Fibroblast of peridontal ligament (primary cell): ENCODE data around the gene FAM120B.
"Not testable (repeated sequence)": the region's sequence is repeated elsewhere in the genome, so short reads cannot be mapped to it uniquely, and the experiment has no call there.

Source experiments
- DNase-seq: peaks from one replicate; pipeline ENCODE4 v3.0.0-alpha.2; 2010; ENCODE audit errors: extremely low read depth

The FAM120B gene

DNA sequence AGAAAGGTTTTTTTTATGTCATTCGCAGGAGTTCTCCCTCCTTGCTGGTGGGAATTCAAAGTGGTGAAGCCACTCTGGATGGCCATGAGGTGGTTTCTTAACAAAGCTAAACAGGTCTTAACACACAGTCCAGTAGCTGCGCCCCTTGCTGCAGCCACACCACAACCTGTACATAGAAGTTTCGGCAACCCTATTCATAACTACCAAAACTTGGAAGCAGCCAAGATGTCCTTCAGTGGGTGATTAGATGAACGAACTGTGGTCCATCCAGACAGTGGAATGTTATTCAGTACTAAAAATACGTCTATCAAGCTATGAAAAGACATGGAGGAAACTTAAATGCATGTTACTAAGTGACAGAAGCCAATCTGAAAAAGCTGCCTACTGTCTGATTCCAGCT lies 78.9 kb downstream of the FAM120B start:
- no peak for DNase-seq

DNA sequence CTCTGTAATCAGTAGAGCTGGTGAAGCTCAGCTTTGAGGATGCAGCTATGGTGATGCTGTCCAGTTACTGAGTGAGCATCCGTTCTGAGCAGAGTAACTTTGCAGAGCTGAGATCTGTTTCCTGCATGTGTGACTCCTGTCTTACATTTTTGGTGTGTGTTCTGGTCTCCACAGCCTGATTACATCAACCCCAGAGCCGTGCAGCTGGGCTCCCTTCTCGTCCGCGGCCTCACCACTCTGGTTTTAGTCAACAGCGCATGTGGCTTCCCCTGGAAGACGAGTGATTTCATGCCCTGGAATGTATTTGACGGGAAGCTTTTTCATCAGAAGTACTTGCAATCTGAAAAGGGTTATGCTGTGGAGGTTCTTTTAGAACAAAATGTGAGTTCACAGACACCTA lies 81.6 kb downstream of the FAM120B start:
- no peak for DNase-seq

DNA sequence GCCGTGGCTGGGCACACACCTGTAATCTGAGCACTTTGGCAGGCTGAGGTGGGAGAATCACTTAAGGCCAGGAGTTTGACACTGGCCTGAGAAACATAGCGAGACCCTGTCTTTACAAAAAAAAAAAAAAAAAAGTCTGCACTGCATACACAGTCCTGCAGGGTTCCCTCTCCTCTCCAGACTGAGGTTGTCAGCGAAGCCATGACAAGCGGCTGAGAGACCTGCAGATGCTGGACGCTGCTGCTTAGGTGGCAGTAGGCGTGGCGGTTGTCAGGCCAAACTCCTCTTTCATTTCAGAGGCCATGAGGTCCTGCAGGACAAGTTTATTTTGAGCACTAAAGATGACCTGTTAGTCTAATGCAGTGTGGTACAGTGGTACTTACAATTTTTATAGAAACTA lies 86.5 kb downstream of the FAM120B start:
- DNase-seq, result no peak

DNA sequence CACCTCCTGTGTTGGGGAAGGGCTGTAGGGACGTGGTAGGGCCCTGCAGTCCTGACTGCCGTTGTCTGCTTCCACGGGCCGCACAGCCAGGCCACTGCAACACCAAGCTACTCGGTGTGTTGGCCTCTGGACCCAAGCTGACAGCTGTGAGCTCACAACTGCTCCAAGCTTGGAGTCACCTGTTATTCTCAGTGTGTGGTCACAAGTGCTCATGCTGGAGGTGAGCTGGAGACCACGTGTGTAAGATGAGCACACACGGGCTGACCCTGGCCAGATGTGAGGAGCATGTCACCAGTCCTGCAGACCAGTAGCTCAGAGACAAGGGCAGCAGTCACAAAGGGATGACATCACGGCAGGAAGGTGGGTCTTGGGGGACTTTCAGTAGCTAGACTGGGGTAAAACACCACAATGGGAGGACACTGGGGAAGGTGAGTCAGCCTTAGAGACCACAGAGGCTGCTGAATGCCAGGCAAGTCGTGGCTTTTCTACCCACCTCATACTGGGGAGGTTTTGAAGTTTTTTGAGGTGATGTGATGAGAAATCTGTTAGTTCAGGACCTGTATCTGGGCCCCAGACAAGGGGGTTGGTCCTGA lies 87.3 kb downstream of the FAM120B start:
- no peak for DNase-seq

DNA sequence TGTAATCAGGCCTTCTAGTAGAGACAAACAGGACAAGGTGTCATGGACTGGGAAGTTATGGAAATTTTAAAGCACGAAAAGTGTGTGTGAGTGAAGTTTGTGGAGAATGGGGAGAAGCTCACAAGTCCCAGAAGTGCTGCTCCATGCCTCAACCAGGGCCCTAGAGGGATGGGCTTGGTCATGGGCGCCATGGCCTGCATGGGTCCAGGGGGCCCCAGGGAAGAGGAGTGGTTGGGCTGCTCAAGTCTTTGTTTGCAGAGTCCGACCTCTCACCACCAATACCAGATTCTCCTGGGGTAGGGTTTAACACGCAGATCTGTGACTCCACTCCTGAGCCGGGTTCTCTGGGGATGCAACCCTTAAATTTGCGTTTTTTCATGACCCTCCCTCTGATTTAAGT lies 88.4 kb downstream of the FAM120B start:
- no peak for DNase-seq

DNA sequence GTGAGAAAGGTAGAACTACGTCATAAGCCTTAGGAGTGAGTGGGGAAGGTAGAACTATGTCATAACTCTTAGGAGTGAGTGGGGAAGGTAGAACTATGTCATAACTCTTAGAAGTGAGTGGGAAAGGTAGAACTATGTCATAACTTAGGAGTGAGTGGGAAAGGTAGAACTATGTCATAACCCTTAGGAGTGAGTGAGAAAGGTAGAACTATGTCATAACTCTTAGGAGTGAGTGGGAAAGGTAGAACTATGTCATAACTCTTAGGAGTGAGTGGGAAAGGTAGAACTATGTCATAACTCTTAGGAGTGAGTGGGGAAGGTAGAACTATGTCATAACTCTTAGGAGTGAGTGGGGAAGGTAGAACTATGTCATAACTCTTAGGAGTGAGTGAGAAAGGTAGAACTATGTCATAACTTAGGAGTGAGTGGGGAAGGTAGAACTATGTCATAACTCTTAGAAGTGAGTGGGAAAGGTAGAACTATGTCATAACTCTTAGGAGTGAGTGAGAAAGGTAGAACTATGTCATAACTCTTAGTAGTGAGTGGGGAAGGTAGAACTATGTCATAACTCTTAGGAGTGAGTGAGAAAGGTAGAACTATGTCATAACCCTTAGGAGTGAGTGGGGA lies 92.3 kb downstream of the FAM120B start:
- not testable (repeated sequence) for DNase-seq

DNA sequence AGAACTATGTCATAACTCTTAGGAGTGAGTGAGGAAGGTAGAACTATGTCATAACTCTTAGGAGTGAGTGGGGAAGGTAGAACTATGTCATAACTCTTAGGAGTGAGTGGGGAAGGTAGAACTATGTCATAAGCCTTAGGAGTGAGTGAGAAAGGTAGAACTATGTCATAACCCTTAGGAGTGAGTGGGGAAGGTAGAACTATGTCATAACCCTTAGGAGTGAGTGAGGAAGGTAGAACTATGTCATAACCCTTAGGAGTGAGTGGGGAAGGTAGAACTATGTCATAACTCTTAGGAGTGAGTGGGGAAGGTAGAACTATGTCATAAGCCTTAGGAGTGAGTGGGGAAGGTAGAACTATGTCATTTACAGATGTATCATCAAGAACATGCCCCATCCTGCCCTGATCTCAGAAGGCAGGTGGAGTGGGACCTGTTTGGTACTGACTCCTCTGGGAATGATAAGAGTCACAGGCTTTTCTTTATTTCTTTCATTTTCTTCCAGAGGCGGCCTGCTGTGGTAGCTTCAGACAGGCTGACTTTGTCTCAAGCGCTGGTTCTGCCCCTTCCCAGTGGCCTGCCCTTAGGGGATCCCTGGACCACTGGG lies 93.5 kb downstream of the FAM120B start:
- DNase-seq, result not testable (repeated sequence)

DNA sequence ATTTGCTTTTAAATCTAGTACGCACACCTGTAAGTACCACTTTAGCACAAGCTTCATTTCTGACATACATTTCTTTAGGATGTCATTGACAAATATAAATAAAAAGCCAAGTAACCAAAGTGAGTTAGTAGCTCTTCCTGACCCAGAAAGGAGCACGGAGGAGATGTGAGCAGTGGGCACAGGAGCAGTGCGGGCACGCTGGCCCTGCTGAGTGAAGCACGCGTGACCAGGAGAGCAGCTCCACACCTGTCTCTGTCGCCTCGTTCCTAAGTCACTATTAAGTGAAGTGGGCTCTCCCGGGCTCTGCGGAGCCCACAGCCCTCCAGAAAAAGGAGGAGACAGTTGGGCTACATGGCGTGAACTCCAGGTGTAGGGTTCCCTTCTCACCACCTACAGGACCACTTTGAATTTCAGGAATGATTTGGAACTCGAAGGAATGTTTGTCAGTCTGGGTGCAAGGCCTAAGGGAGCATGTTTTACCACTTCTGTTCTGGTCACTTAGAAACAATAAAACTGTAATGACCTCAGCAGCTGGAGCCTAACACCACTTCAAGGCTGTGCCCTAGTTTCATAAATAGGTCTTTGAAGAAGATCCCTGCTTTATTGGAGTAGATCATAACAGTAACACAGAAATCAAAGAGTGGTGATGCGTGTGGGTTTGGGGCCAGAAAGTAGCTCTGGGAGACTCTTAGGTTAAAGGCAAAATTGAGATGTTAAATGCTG lies 95.9 kb downstream of the FAM120B start:
- no peak for DNase-seq

DNA sequence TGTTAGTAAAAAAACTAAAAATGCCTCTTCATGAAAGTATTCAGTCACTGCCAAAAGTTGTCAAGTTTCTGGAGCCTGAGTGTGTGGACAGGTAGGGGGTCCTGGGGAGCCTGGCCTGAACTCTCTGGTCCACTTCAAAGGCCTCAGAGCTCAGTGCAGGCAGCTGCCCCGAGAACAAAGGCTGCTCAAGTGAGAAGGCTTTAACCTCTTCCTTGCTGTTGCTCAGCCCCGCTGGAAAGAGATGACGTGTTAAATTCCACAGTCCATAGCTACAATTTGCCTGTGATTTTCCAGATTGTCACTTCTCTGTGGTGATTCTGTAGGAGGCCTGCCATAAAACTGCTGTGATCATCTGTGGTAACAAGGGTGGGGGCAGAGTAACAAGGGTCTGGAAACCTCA lies 96.9 kb downstream of the FAM120B start:
- DNase-seq, result no peak

DNA sequence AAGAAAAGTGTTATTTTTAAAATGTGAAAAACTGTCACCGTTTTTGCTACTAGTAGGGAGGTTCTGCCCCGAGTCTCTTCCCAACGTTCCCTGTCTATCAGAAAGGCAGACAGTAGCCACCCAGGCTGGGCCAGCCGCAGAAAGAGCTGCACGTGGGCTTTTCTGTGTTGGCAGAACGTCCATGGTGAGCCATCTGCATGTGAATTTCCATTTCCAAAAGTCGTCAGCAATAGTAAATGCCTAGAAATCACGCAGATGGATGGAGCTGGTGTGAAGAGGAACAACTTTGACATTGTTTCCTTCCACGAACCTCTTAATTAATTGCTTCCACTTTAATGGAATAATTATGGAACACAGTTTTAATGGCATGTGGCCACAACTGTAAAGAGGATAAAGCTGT lies 97.5 kb downstream of the FAM120B start:
- no peak for DNase-seq

DNA sequence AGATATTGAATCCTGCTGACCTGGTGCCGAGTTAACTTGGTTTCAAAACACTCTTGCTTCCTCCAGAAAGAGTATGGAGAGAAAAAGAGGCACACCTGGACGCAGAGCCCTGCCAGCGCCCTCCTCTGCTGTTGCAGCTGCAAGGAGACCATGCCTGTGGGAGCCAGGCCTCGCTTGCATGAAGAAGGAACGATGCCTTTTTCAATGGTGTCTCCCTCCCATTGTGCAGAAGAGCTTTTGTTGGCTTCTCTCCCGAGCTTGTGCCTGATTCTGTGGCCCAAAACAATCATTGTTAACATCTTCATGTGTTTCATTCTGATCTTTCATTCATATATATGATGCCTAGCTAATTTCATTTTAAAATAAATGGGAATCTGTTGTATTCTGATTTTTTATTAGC lies 98.1 kb downstream of the FAM120B start:
- DNase-seq, result no peak

DNA sequence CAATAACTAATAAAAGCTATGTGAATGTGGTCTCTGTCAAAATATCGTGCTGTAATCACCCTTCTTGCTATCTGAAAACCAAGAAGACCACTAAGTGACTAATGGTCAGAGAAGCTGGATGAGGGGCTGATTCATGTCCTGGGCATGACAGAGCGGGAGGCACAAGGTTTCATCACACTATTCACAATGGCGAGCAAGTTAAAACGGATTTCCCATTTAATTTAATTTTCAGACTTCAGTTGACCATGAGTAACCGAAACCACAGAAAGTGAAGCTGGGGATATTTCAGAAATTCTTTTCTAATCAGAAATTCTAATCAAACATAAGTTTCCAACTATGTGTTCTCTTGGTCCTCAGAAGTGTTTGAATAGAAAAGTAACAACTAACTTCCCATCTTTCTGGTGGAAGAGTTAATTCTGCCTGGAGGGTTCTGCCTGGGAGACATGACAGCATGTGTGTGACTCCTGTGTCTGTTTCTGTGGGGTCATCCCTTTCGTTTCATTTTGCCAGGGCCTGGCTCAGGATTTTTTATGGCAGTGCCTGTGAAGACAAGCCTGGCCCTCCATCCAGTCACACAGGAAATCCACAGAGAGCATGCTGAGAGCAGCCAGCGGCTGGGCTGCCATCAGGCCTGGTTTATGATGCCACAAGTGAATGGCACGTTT lies 98.9 kb downstream of the FAM120B start:
- peak; percentile 95 for DNase-seq

DNA sequence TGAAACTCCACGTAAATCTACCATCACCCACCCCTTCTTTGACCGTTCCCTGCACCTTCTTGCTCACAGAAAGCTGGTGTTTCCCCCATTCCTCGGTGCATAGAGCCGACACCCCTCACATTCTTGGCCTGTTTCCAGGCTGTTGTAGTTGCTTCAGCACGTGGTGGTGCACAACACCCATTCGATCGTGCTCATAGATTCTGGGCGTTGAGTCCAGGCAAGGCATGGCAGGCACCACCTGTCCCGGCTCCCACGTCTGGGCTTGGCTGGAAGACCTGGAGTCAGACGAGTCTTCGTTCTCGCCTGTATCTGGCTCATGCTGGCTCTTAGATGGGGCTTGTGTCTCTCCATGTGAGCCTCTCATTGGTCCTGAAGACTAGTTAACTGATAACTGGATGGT lies 100.6 kb downstream of the FAM120B start:
- DNase-seq, result no peak

DNA sequence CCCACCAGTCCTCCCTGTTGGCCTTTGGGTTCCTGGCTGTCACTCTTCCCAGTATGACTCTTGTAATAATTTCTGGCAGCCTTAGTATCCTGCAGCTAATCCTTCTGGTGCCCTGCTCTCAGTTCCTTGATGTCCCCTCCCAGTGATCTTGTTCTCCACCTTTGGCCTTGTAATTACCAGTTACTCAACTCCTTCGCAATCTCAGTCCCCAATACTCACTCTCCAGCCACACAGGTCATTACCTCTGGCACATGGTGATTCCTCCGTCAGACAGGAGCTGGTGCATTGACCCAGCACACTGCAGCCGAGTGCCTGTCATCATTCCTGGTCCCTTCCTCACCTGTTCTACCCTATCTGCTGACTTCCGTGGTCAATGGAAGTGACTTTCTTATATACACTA lies 101.4 kb downstream of the FAM120B start:
- DNase-seq, result no peak

DNA sequence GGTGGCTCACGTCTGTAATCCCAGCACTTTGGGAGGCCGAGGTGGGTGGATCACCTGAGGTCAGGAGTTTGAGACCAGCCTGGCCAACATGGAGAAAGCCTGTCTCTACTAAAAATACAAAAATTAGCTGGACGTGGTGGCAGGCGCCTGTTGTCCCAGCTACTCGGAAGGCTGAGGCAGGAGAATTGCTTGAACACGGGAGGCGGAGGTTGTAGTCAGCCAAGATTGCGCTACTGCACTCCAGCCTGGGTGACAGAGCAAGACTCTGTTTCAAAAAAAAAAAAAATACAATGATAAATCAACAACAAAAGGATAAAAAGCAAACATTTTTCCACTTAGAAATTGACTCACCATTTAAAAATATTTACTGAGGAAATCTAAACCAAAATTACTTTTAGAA lies 103.2 kb downstream of the FAM120B start:
- not testable (repeated sequence) for DNase-seq

DNA sequence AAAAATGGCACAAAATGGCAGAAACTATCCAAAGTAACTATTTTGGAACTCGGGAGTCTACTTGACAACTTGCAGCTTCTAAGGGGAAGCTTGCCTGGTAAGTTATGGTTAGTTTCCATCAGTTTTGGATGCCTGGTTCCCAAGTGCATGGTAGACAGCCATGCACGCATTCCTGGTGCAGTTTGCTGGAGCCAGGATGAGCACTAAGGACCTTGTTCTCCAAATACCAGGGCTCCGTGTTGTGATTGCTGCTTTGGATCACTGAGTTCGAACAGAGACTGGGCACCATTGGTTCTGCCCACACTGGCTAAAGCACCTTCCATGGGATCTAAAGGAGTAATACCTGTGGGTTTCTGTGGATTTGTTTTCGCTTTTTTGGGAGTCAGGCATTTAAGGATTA lies 103.7 kb downstream of the FAM120B start:
- DNase-seq, result no peak

DNA sequence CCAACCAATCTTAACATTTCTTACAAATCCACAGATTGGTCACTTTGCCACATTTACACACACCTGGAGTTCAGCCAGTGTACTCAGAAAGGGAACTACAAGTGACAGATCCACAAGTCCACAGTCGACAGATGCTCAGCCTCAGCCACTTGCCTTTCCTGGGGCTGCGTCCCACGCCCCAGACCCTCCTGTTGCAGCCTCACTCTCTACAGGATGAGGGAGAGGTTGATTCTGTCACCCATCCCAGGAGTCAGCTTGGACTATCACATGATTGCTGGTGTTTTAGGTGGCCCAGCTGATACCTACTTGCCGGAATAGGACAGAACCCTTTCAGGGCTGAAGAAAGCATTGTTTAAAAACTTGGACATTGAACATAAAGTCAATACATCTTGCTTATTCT lies 108.8 kb downstream of the FAM120B start:
- DNase-seq, result no peak

DNA sequence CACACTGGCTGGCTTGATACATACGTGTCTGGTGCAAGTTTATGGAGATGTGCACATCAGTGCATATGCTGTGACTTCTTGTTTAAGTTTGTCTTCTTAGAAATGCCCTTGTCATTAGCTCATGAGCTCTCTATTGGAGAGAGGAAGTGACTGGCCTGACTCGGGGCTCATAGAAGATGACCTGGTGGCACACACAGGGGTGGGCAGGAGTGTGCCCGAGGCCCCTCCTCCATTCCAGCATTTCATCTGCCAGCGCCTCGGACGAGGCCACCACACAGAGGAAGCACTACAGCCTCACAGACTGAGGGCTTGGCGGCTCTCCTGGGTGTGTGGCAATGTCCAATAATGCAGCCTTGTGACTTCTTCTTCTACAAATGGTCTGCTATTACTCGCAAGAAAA lies 109.7 kb downstream of the FAM120B start:
- no peak for DNase-seq

DNA sequence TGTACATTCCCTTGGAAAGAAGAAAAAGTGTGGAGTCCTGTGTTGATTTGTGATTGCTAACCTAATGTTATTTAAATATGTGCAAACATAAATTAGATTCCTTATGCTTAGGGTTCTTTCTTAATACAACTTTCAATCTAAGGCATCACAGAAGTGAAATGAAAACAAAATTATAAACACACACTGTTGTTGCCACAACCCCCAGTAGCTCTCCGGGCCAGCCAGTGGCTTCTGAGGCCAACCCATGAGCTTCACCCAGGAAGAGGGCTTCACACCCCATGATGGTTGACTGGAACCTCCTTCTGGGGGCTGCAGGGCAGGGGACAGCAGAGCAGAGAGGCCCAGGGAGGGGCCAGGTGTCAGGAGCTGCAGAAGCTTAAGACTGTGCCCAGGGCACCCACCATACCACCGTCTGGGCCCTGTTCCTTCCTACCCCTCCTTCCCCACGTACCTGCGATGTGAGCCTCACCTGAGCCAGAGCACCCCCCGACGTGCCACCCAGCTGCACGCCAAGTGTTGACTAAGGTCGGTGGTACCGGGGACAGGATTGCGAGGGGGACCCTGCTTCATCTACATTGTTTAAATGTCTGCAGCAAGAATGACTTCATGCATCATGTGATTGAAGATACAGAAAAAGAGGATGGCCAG lies 110.5 kb downstream of the FAM120B start:
- DNase-seq, result no peak

DNA sequence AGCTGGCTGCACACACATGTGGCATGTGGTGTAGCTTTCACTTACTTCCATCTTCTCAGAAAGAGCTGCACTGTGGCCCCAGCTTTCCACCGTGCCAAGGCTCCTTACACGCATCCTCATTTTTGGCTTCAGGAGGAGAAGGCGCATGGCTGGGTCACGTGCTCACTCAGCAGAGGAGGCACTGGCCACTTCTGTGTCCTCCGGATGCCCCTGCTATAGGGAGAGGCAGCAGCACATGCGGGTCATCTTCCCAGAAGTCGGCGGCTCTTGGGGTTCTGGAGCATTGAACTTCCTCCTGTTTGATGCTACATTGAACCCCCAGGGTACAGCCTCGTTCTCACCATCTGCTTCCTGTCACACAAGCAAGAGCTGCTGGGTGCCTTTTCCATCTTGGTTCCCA lies 111.3 kb downstream of the FAM120B start:
- no peak for DNase-seq

DNA sequence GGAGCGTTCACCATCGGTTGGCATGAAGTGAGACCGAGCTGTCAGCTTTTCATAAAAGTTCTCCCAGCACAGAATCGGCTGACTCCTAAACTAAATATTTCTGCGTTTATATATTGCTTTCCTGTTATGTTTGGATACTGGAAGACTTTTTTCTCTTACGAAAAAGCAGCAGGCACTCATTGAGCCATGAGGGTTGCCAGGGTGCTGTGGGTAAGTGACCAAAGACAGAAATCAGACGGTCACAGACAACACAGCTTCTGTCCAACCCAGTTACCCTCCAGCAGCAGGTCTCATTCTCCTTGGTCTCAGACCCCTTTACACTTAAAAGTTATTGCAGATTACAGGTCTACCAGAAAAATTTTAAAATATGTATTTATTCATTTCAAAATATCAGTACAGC lies 113.7 kb downstream of the FAM120B start:
- DNase-seq, result no peak
